Measurements from ENCODE around the gene ALPG.
A peak's percentile ranks its signal among the peaks of the same experiment; 100 is the strongest.
"Not testable (repeated sequence)": the region's sequence is repeated elsewhere in the genome, so short reads cannot be mapped to it uniquely, and the experiment has no call there.

Gene ALPG

DNA sequence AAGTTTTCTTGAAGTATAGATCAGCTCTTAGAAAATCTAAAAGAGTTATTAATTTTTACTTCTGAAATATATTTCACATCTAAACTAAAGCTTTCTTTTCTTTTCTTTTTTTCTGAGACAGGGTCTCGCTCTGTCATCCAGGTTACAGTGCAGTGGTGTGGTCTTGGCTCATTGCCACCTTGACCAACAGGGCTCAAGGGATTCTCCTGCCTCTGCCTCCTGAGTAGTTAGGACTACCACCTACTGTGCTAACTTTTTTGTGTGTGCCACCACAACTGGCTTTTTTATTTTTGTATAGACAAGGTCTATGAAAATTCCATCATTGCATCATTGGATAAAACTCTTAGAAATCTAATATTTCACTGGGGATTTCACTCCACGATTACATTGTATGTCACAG is 10.0 kb upstream of the ALPG start:
- no peak for DNase-seq
- POLR2A ChIA-PET: no interaction called here
- CTCF ChIA-PET: interaction anchor here (0.6 to 1.5 kb wide), 2 partner anchors 43 to 336 kb away, joined by 3 to 5 read pairs; no protein-coding TSS in a partner anchor
- Histone ChIP-seq H3K27ac (ENCODE audit: insufficient read depth in 1 of 2, low read depth in 1 of 2, low read length in 2 of 2, poor library complexity in 1 of 2, severe bottlenecking in 2 of 2) (no peak overlapping the region), H3K4me1 (ENCODE audit: control extremely low read depth in 1 of 4, control insufficient read depth in 4 of 4, insufficient read depth in 4 of 4, low read length in 3 of 4) (peaks cover 0 to 23% (median 11%) of the 10 kb centered on the region in 4 experiments), H3K9me3 (ENCODE audit: control extremely low read depth in 1 of 5, control insufficient read depth in 4 of 5, insufficient read depth in 2 of 5, low read depth in 1 of 5, low read length in 4 of 5) (no peaks in the 10 kb centered on the region), H3K27me3 (replicated peaks in 2 of 5; ENCODE audit: control insufficient read depth in 4 of 5, insufficient read depth in 5 of 5, low read length in 4 of 5) (no peaks in the 10 kb centered on the region), H3K36me3 (ENCODE audit: control insufficient read depth in 4 of 4, insufficient read depth in 4 of 4, low read length in 3 of 4) (no peaks in the 10 kb centered on the region), H3K4me3 (ENCODE audit: control insufficient read depth in 1 of 7, extremely low read depth in 1 of 7, insufficient read depth in 4 of 7, low read depth in 2 of 7, low read length in 6 of 7) (no peak overlapping the region)
- WGBS (ENCODE audit: insufficient coverage): 100% methylated on average over 1 of the region's 2 CpGs

DNA sequence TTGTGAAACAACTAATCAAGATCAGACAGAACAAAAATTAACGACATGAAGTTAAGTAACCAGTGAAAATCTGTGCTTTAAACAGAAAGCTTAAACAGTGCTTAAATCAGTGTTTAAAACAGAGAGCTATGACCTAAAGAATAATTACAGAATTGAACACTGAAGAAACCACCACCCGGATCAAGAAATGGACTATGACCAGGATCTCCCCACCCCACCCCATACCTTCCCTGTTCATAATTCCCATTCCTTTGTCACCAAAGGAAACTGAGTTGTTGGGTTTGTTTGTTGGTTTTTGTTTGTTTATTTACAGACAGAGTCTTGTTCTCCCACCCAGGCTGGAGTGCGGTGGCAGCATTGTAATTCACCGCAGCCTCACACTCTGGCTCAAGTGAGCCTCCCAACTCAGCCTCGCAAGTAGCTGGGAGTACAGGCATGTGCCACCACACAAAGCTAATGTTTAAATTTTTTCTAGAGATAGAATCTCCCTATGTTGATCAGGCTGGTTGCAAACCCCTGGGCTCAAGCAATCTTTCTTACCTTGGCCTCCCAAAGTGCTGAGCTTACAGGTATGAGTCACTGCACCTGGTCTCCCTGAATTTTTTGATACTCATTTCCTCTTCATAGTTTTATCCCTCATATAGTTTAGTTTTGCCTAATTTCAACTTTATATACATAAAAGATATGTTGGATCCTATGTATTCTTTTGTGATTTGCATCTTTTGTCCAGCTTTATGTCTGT is 8.2 kb upstream of the ALPG start:
- Histone ChIP-seq H3K9me3 (ENCODE audit: control extremely low read depth in 1 of 5, control insufficient read depth in 4 of 5, insufficient read depth in 2 of 5, low read depth in 1 of 5, low read length in 4 of 5) (no peaks in the 10 kb centered on the region), H3K27ac (ENCODE audit: insufficient read depth in 1 of 2, low read depth in 1 of 2, low read length in 2 of 2, poor library complexity in 1 of 2, severe bottlenecking in 2 of 2) (no peak overlapping the region), H3K4me3 (ENCODE audit: control insufficient read depth in 1 of 7, extremely low read depth in 1 of 7, insufficient read depth in 4 of 7, low read depth in 2 of 7, low read length in 6 of 7) (no peak overlapping the region), H3K4me1 (ENCODE audit: control extremely low read depth in 1 of 4, control insufficient read depth in 4 of 4, insufficient read depth in 4 of 4, low read length in 3 of 4) (peaks cover 0 to 13% (median 8%) of the 10 kb centered on the region in 4 experiments), H3K27me3 (replicated peaks in 2 of 5; ENCODE audit: control insufficient read depth in 4 of 5, insufficient read depth in 5 of 5, low read length in 4 of 5) (no peaks in the 10 kb centered on the region), H3K36me3 (ENCODE audit: control insufficient read depth in 4 of 4, insufficient read depth in 4 of 4, low read length in 3 of 4) (no peaks in the 10 kb centered on the region)
- WGBS (ENCODE audit: insufficient coverage): 88% methylated on average over 4 of the region's 5 CpGs
- ChIA-PET POLR2A (interaction anchor here (0.6 kb wide), 1 partner anchor 22 kb away, joined by 3 read pairs; no protein-coding TSS in a partner anchor), CTCF (interaction anchor here (0.7 to 2.2 kb wide), 3 partner anchors 15 to 33 kb away, joined by 3 to 6 read pairs (median 4); no protein-coding TSS in a partner anchor)
- no peak for DNase-seq

DNA sequence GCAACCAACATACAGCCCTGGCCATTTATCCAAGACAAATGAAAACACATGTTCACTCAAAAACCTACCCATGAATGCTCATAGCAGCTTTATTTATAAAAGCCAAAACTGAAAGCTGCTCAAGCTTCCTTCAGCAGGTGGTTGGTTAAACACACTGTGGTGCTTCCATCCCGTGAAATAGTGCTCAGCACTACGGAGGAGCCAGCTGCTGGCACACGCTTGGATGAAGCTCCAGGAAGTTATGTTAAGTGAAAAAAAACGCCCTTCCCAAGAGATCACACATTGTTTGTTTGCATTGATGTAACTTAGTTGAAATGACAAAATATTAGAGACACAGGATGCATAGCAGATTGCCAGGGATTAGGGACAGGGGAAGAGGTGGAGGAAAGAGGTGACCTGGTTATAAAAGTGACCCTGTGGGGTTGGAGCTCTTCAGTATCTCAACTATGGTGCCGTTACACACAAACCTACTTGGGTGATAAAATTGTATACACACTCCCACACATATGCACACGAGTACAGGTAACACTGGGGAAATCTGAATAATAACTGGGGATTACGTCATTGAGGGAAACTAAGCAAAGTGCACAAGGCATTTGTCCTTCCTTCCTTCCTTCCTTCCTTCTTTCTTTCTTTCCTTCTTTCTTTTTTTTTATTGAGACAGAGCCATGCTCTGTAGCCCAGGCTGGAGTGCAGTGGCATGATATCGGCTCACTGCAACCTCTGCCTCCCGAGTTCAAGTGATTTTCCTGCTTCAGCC is 6.2 kb upstream of the ALPG start:
- CTCF ChIA-PET: interaction anchor here (0.8 to 1.7 kb wide), 3 partner anchors 9 to 18 kb away, joined by 3 to 5 read pairs (median 4); no protein-coding TSS in a partner anchor
- DNase-seq: peak in 1 of 3 donors; percentile 15
- Histone ChIP-seq H3K4me1 (ENCODE audit: control extremely low read depth in 1 of 4, control insufficient read depth in 4 of 4, insufficient read depth in 4 of 4, low read length in 3 of 4) (peaks cover 0 to 10% (median 6%) of the 10 kb centered on the region in 4 experiments), H3K27me3 (replicated peaks in 2 of 5; ENCODE audit: control insufficient read depth in 4 of 5, insufficient read depth in 5 of 5, low read length in 4 of 5) (no peaks in the 10 kb centered on the region), H3K36me3 (ENCODE audit: control insufficient read depth in 4 of 4, insufficient read depth in 4 of 4, low read length in 3 of 4) (no peaks in the 10 kb centered on the region), H3K27ac (ENCODE audit: insufficient read depth in 1 of 2, low read depth in 1 of 2, low read length in 2 of 2, poor library complexity in 1 of 2, severe bottlenecking in 2 of 2) (no peak overlapping the region), H3K4me3 (ENCODE audit: control insufficient read depth in 1 of 7, extremely low read depth in 1 of 7, insufficient read depth in 4 of 7, low read depth in 2 of 7, low read length in 6 of 7) (no peak overlapping the region), H3K9me3 (ENCODE audit: control extremely low read depth in 1 of 5, control insufficient read depth in 4 of 5, insufficient read depth in 2 of 5, low read depth in 1 of 5, low read length in 4 of 5) (no peaks in the 10 kb centered on the region)
- POLR2A ChIA-PET: no interaction called here
- WGBS (ENCODE audit: insufficient coverage): 69% methylated on average over 6 of the region's 9 CpGs

DNA sequence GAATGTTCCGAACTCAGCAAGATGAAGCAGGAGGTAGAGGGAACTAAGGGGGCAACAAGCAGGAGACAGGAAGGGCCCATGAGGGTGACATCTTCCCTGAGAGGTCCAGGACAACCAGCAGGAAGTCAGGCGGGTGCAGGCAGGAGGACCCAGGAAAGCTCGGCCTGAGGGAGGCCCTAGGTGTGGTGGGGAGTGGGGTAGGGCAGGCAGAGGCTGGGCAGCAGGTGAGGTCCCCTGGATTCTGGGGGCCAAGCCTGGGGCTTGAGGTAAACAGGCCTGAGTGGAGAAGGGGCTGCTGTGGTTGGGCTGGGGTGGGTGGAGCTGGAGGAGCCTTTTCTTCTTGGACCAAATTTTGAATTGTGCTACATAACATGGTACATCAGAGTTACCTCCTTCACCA is 4.1 kb upstream of the ALPG start:
- H3K4me1 ChIP-seq (ENCODE audit: control extremely low read depth in 1 of 4, control insufficient read depth in 4 of 4, insufficient read depth in 4 of 4, low read length in 3 of 4): no peaks in the 10 kb centered on the region
- no peaks in the 10 kb centered on the region for H3K27me3 ChIP-seq (replicated peaks in 2 of 5; ENCODE audit: control insufficient read depth in 4 of 5, insufficient read depth in 5 of 5, low read length in 4 of 5)
- H3K4me3 ChIP-seq (ENCODE audit: control insufficient read depth in 1 of 7, extremely low read depth in 1 of 7, insufficient read depth in 4 of 7, low read depth in 2 of 7, low read length in 6 of 7): no peak overlapping the region
- POLR2A ChIA-PET: no interaction called here
- H3K36me3 ChIP-seq (ENCODE audit: control insufficient read depth in 4 of 4, insufficient read depth in 4 of 4, low read length in 3 of 4): no peaks in the 10 kb centered on the region
- DNase-seq: no peak
- no peaks in the 10 kb centered on the region for H3K9me3 ChIP-seq (ENCODE audit: control extremely low read depth in 1 of 5, control insufficient read depth in 4 of 5, insufficient read depth in 2 of 5, low read depth in 1 of 5, low read length in 4 of 5)
- WGBS (ENCODE audit: insufficient coverage): 100% methylated on average over 1 of the region's 3 CpGs
- CTCF ChIA-PET: interaction anchor here (1.0 kb wide), 1 partner anchor 688 kb away, joined by 3 read pairs; no protein-coding TSS in a partner anchor
- no peak overlapping the region for H3K27ac ChIP-seq (ENCODE audit: insufficient read depth in 1 of 2, low read depth in 1 of 2, low read length in 2 of 2, poor library complexity in 1 of 2, severe bottlenecking in 2 of 2)

DNA sequence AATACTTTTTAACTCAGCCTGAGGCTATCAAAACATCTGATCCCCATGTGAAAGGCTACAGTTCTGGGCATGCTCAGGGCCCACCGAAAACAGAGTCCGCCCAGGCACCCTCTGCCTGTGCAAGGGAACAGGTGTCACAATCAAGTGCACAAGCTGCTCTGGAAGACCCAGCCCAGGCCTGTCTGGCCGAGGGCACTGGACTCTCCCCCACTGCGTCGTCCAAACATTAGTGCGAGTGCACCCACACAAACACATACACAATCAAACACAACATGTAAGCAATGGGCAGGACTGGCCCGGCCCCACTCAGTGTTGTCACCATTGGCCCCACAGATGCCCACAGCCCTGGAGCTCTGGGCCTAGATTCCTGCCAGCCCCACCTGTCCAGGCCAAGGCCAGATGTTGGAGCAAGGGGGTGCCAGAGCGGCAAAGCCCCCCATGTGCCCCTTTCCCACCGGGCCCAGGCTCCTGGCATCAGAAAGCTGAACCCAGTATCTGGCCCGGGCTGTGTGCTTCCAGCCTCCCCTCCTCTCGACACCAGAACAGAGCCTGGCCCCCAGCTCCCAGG is 617 bp upstream of the ALPG start:
- Histone ChIP-seq H3K27ac (ENCODE audit: insufficient read depth in 1 of 2, low read depth in 1 of 2, low read length in 2 of 2, poor library complexity in 1 of 2, severe bottlenecking in 2 of 2) (no peak overlapping the region), H3K27me3 (replicated peaks in 2 of 5; ENCODE audit: control insufficient read depth in 4 of 5, insufficient read depth in 5 of 5, low read length in 4 of 5) (no peaks in the 10 kb centered on the region), H3K4me3 (ENCODE audit: control insufficient read depth in 1 of 7, extremely low read depth in 1 of 7, insufficient read depth in 4 of 7, low read depth in 2 of 7, low read length in 6 of 7) (no peak overlapping the region), H3K9me3 (ENCODE audit: control extremely low read depth in 1 of 5, control insufficient read depth in 4 of 5, insufficient read depth in 2 of 5, low read depth in 1 of 5, low read length in 4 of 5) (no peaks in the 10 kb centered on the region), H3K36me3 (ENCODE audit: control insufficient read depth in 4 of 4, insufficient read depth in 4 of 4, low read length in 3 of 4) (no peaks in the 10 kb centered on the region), H3K4me1 (ENCODE audit: control extremely low read depth in 1 of 4, control insufficient read depth in 4 of 4, insufficient read depth in 4 of 4, low read length in 3 of 4) (no peaks in the 10 kb centered on the region)
- DNase-seq: no peak
- CTCF ChIA-PET: interaction anchor here (1.2 to 1.3 kb wide), 2 partner anchors 21 to 39 kb away, joined by 3 read pairs; no protein-coding TSS in a partner anchor
- WGBS (ENCODE audit: insufficient coverage): 97% methylated on average over 3 of the region's 11 CpGs
- POLR2A ChIA-PET: no interaction called here

DNA sequence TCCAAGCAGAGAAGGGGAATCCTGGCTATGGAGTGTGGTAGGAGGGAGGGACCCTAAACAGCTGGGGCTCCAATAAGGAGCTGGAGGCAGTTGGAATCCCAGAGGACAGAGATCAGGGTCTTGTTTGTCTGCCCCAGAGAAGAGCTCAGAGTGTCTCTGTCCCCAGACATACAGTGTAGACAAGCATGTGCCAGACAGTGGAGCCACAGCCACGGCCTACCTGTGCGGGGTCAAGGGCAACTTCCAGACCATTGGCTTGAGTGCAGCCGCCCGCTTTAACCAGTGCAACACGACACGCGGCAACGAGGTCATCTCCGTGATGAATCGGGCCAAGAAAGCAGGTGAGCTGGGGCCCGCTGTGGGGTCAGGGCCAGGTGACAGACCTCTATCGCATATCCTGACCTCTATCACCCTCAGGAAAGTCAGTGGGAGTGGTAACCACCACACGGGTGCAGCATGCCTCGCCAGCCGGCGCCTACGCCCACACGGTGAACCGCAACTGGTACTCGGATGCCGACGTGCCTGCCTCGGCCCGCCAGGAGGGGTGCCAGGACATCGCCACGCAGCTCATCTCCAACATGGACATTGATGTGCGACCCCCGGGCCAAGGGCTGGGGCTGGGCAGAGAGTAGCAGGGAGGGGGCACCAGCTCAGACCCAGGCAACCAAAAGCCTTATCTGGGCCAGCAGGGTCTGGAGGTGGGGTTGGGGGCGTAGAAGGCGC is 945 bp downstream of the ALPG start:
- H3K36me3 ChIP-seq (ENCODE audit: control insufficient read depth in 4 of 4, insufficient read depth in 4 of 4, low read length in 3 of 4): not testable (repeated sequence)
- WGBS (ENCODE audit: insufficient coverage): 98% methylated on average over 17 of the region's 30 CpGs
- CTCF ChIA-PET: interaction anchor here (0.9 kb wide), 1 partner anchor 14 kb away, joined by 3 read pairs; no protein-coding TSS in a partner anchor

More for the DNA sequence above, 945 bp downstream of the ALPG start:
- H3K27ac ChIP-seq (ENCODE audit: insufficient read depth in 1 of 2, low read depth in 1 of 2, low read length in 2 of 2, poor library complexity in 1 of 2, severe bottlenecking in 2 of 2); H3K4me3 ChIP-seq (ENCODE audit: control insufficient read depth in 1 of 7, extremely low read depth in 1 of 7, insufficient read depth in 4 of 7, low read depth in 2 of 7, low read length in 6 of 7); H3K27me3 ChIP-seq (replicated peaks in 2 of 5; ENCODE audit: control insufficient read depth in 4 of 5, insufficient read depth in 5 of 5, low read length in 4 of 5); POLR2A ChIA-PET; DNase-seq; H3K4me1 ChIP-seq (ENCODE audit: control extremely low read depth in 1 of 4, control insufficient read depth in 4 of 4, insufficient read depth in 4 of 4, low read length in 3 of 4); H3K9me3 ChIP-seq (ENCODE audit: control extremely low read depth in 1 of 5, control insufficient read depth in 4 of 5, insufficient read depth in 2 of 5, low read depth in 1 of 5, low read length in 4 of 5): not testable (repeated sequence)

All from common myeloid progenitor, CD34-positive (primary cell).